Heart right ventricle (tissue), 16 donors: ENCODE results near the gene NOL9. TPM values are rescaled to one million over a fixed set of nuclear protein-coding genes. Genes with fewer than 3 reads are reported as not detected.

ENCODE experiments used
- ATAC-seq, 8 donors: fragments of 200-7000 bp; cut with Tn5 transposase; one replicate each; pipeline ENCODE4 v1.9.1; 2020; ENCODE audit warnings: mild to moderate bottlenecking in 8 of 8, moderate library complexity in 8 of 8, moderate number of reproducible peaks in 1 of 8
- DNase-seq, 2 donors: peaks; one replicate each; pipeline ENCODE4 v3.0.0-alpha.2; 2020
- H3K27ac ChIP-seq, 10 donors: fragments of 200-600 bp; sonication (generic) in 2 of 10; one replicate each; pipeline versions ENCODE4 v1.5.0 to v1.8.0; 2020 to 2022; ENCODE audit warnings: mild to moderate bottlenecking in 3 of 10
- H3K27me3 ChIP-seq, 7 donors: fragments of 200-600 bp; one replicate each; pipeline ENCODE4 v1.8.0; 2021 to 2022; ENCODE audit warnings: mild to moderate bottlenecking in 2 of 7
- H3K36me3 ChIP-seq, 9 donors: fragments of 200-600 bp; sonication (generic) in 1 of 9; one replicate each; pipeline versions ENCODE4 v1.5.0 to v1.8.0; 2020 to 2022; ENCODE audit warnings: mild to moderate bottlenecking in 2 of 9
- H3K4me1 ChIP-seq, 9 donors: fragments of 200-600 bp; sonication (generic) in 1 of 9; one replicate each; pipeline versions ENCODE4 v1.5.0 to v1.8.0; 2020 to 2022; ENCODE audit warnings: mild to moderate bottlenecking in 4 of 9
- H3K4me3 ChIP-seq, 10 donors: fragments of 200-600 bp; sonication (generic) in 2 of 10; one replicate each; pipeline versions ENCODE4 v1.5.0 to v1.8.0; 2020 to 2022; ENCODE audit warnings: mild to moderate bottlenecking in 7 of 10, moderate library complexity in 2 of 10
- H3K9me3 ChIP-seq, 11 donors: fragments of 200-600 bp in 10 of 11; sonication (generic) in 2 of 11; one replicate each; pipeline versions ENCODE4 v1.5.0 to v1.8.0; 2013 to 2022; ENCODE audit warnings: mild to moderate bottlenecking in 2 of 11, control low read depth in 1 of 11, moderate library complexity in 1 of 11
- CTCF ChIP-seq, 9 donors: fragments of 200-600 bp; sonication (generic) in 2 of 9; IDR thresholded peaks; one replicate each; pipeline versions ENCODE4 v1.5.0 to v1.8.0; 2021 to 2022; ENCODE audit warnings: antibody characterized with exemption in 9 of 9, mild to moderate bottlenecking in 5 of 9, moderate library complexity in 1 of 9
- WGBS, 2 donors: extraction: QIAGEN DNeasy Blood & Tissue Kit; methylation state at CpG; one replicate each; pipeline ENCODE4 v1.1.7; 2013; ENCODE audit warnings: inconsistent platforms in 1 of 2; 5-methylcytosine and 5-hydroxymethylcytosine counted together
- intact Hi-C, 10 donors: fragments of 100-400 bp; cut with DNase I; formaldehyde crosslinking; loops; one replicate each; pipeline versions ENCODE4 v1.11.1 to v1.14.2; 2022
- polyA plus RNA-seq, 2 donors: library from polyadenylated mRNA; stranded (reverse); fragments of 200-250 nt; gene quantifications; one replicate each; pipeline ENCODE4 v1.2.3, GENCODE V29; 2013
- total RNA-seq, 10 donors: library from RNA; stranded (reverse); fragmentation: NEBNext Ultra II Directional in 3 of 10; extraction: Animal tissue kit (Norgen Biotek cat#: 25700) in 3 of 10; gene quantifications; one replicate each; pipeline versions ENCODE4 v1.2.1 to v1.2.4, GENCODE V29; 2021 to 2023
- donor health status: Arrhythmogenic right ventricular cardiomyopathy.
- donor health status: ischemic (EF 13 %, LVEDD 7.1; RV severe dilation, severe dysfunction).
- donor health status: healthy with polysubstance abuse.
- donor health status: DM: no; HTN: yes; CAD: no.
- donor health status: DM: no; HTN: no; CAD: no.
- donor health status: ischemic (EF 25% LVEDD 6.9; RV normal size, moderate dysfunction).
- donor health status: ischemic (EF 25% LVEDD 5.7; RV mildly dilated, moderate dysfunction).
- donor health status: healthy.
- donor health status: DM: yes; HTN: yes; CAD: no.
- donor health status: Ischemic cardiomyopathy.
- donor health status: ischemic (EF 35%, LVEDD 5.7; RV mildly dilated, moderate dysfunction).
- donor health status: nonischemic (EF 11% LVEDD 7.7; RV severe dilation, severe dysfunction).
- donor health status: DM: yes; HTN: yes; CAD: no.
- donor health status: PGD.
- donor health status: ischemic (EF 29% LVEDD 5.4; RV normal size, mild dysfunction).
- donor health status: nonischemic (EF 23%, LVEDD 6.1; RV moderate dilation, normal function).

Gene NOL9
- total and polyA plus RNA-seq, 12 donors, result 3.0 to 19.3 (median 15.1) TPM

GRCh38 chr1:6491966-6492365 lies 62.3 kb downstream of the NOL9 start:
- H3K9me3 ChIP-seq, result no peaks in the 10 kb centered on the region
- H3K4me3 ChIP-seq, result no peak overlapping the region
- H3K36me3 ChIP-seq, result no peaks in the 10 kb centered on the region
- TF ChIP-seq CTCF (IDR thresholded peaks at IDR 0.05), result no peak
- peak overlapping the region in 9 of 10 donors; percentile 60 to 89 (median 79) for H3K27ac ChIP-seq
- H3K4me1 ChIP-seq, result peaks cover 14 to 92% (median 70%) of the 10 kb centered on the region in 9 donors
- intact Hi-C loops, result loop anchor here in 1 of 10 donors (2.0 kb wide), 1 partner anchor 33 kb away; no protein-coding TSS in a partner anchor
- DNase-seq (peak in 1 of 2 donors; percentile 19), ATAC-seq (no peak)
- H3K27me3 ChIP-seq, result peaks cover 0 to 31% (median 0%) of the 10 kb centered on the region in 7 donors
- WGBS, 2 donors, result 55 to 63% methylated on average over 10 of the region's 10 CpGs

- Histone ChIP-seq H3K4me3 (peak within 1 kb of the TSS; percentile 45 to 70 (median 64)), H3K9me3 (no peaks in the 10 kb centered on the region), H3K27me3 (peaks cover 0 to 27% (median 0%) of the 10 kb centered on the region in 7 donors), H3K4me1 (peaks cover 14 to 92% (median 70%) of the 10 kb centered on the region in 9 donors), H3K27ac (peak within 1 kb of the TSS; percentile 16 to 89 (median 80)), H3K36me3 (no peaks in the 10 kb centered on the region)
- DNase-seq, result peak in 1 of 2 donors; percentile 4
- TF ChIP-seq CTCF (IDR thresholded peaks at IDR 0.05), result no peak
- 58 to 71% methylated on average over 6 of the region's 6 CpGs for WGBS, 2 donors
- intact Hi-C loops, result loop anchor here in 1 of 10 donors (2.0 kb wide), 1 partner anchor 33 kb away; no protein-coding TSS in a partner anchor
- peak in 3 of 8 donors; percentile 4 to 46 (median 34) for ATAC-seq
Observed at GRCh38 chr1:6491480-6491962, 62.8 kb downstream of the NOL9 start, which contains the start of gene PLEKHG5. Gene PLEKHG5, minus strand, starts transcription at chr1:6491667. Its CDS starts 14,096 bp downstream, at chr1:6477571.

GRCh38 chr1:6491081-6491449 lies 63.2 kb downstream of the NOL9 start:
- TF ChIP-seq CTCF (IDR thresholded peaks at IDR 0.05), result no peak

GRCh38 chr1:6490181-6491080 lies 63.9 kb downstream of the NOL9 start:
- peak in 3 of 9 donors; percentile 23 to 36 (median 32) for TF ChIP-seq CTCF (IDR thresholded peaks at IDR 0.05)
- no peaks in the 10 kb centered on the region for H3K36me3 ChIP-seq
- intact Hi-C loops, result loop anchor here in 1 of 10 donors (2.0 kb wide), 1 partner anchor 34 kb away; no protein-coding TSS in a partner anchor
- DNase-seq (peak in 1 of 2 donors; percentile 65), ATAC-seq (peak; percentile 30 to 75 (median 64))
- H3K4me3 ChIP-seq, result peak overlapping the region; percentile 45 to 70 (median 64)
- peaks cover 0 to 26% (median 0%) of the 10 kb centered on the region in 7 donors for H3K27me3 ChIP-seq
- H3K4me1 ChIP-seq, result peaks cover 15 to 90% (median 68%) of the 10 kb centered on the region in 9 donors
- no peaks in the 10 kb centered on the region for H3K9me3 ChIP-seq
- WGBS, 2 donors, result 2% methylated on average over 69 to 70 of the region's 70 CpGs
- peak overlapping the region in 9 of 10 donors; percentile 60 to 89 (median 81) for H3K27ac ChIP-seq

More at GRCh38 chr1:6491081-6491449, 63.2 kb downstream of the NOL9 start:
- peak overlapping the region; percentile 16 to 89 (median 80) for H3K27ac ChIP-seq
- 40 to 59% methylated on average over 6 of the region's 6 CpGs for WGBS, 2 donors
- no peak for DNase-seq
- peaks cover 13 to 92% (median 70%) of the 10 kb centered on the region in 9 donors for H3K4me1 ChIP-seq
- H3K27me3 ChIP-seq, result peaks cover 0 to 27% (median 0%) of the 10 kb centered on the region in 7 donors
- intact Hi-C loops, result loop anchor here in 1 of 10 donors (2.0 kb wide), 1 partner anchor 34 kb away; no protein-coding TSS in a partner anchor
- H3K4me3 ChIP-seq, result peak overlapping the region; percentile 45 to 70 (median 64)
- H3K36me3 ChIP-seq, result no peaks in the 10 kb centered on the region
- no peaks in the 10 kb centered on the region for H3K9me3 ChIP-seq
- ATAC-seq, result no peak
